Measurements from ENCODE around the gene RBKS.
A peak's percentile ranks its signal among the peaks of the same experiment; 100 is the strongest.
"Not testable (repeated sequence)": the region's sequence is repeated elsewhere in the genome, so short reads cannot be mapped to it uniquely, and the experiment has no call there.

Gene RBKS

DNA sequence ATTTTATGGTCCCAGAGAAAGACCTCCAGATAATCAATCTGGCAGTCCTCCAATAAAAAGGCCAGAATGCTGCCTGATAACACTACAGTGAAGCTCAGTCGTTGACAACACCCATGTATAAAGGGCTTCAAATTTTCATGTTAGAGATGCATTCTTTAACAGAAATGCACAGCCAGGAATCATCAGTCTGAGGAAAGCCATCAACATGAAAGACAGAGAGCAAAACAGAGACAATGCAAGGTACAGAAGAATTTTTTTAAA lies 14.1 kb upstream of the RBKS start:
- no peak for DNase-seq

DNA sequence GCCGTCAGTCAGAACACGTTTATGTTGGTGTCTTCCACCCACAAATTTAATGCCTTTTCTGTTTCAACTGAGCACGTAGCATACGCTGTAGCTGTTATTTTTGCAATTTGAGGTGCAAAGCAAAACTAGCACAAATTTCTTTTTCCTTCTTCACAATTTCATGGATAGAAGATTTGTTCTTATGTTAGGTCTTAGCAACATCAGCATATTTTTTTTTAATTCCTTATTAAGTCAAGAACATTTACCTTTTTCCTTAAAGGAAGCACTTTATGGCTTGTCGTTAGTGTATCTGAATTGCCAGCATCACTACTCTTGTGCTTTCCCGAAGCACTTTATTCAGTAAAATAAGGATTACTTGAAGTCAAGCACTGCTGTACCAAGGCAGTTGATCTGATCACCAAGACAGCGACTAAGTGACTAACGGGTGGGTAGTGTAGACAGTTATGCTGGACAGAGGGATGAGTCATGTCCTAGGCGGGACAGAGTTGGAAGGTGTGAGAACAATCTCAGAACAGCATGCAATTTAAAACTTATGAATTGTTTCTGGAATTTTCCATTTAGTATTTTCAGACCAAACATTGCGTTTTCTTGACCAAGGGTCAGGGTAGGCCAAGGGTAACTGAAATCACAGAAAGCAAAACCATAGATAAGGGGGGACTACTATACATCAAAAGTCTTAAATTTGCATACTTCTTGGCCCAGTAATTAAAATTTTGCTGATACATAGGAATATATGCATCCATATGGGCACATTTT lies 13.6 kb upstream of the RBKS start:
- no peak for DNase-seq

DNA sequence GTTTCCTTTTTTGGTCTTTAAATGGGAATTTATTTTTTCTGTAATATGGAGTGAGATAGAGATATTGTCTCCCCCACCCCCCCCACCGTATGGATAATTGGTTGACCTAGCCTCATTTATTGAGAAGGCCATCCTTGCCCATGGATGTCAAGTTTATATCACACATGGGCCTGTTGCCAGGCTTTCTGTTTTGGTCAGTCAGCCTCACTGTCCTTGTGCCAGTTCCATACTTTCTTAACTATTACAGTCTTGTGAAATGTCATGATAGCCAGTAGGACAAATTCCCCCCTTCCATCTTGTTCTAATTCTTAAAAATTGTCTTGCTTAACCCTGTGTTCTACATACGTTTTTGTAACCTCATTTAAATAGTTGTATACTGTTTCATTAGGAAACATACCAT lies 12.8 kb upstream of the RBKS start:
- no peak for DNase-seq

DNA sequence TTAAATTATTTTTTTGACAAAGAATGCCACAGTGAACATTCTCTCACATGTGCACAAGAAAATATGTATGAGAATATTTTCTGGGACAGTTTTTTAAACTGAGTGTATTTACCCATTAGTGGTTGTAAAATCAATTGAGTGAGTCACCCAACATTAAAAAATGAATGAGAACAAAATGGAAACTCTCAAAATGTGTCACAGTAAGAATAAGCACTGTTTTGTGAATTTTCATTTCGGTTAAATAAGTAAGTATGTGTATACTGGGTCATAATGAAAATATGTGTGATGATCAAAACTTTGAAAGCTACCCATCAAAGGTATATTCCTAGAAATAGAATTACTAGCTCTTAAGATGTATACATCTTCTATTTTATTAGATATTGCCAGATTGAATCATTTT lies 11.9 kb upstream of the RBKS start:
- DNase-seq: no peak

DNA sequence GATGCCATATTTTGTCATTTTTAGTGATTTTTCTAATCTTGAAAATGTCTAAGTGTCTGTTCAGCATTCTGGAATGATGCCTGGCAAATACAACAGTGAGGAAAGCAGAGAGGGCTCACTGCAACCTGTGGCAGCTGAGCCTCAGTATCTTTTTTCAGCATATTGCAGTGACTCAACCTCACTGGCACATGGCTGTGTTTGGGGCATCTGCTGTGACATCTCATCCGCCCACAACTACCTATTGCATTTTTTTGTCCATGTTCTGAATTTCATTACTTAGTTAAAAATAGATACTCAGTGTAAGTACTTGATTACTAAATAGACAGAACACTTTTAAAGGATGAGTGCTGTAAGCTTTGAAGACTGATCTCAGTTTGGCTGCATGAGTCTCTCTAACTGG lies 11.0 kb upstream of the RBKS start:
- no peak for DNase-seq

DNA sequence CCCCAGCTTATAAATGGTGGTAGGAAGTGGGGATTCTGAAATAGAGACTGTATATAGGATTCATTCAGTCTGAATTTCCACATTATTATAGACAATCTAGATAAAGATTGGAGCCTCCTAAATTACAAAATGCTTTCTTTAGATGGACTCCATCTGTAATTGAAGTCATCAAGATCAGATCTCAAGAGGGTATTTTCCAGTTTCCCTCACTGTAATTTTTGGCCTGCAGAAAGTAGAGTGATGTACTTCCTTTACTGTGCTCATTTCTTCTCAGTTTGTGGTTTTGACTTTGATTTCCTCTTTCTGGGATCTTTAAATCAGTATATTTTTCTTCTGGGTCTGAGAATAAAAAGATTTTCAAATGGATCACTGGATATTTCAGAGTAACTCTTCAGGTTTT lies 7.5 kb upstream of the RBKS start:
- DNase-seq: no peak

DNA sequence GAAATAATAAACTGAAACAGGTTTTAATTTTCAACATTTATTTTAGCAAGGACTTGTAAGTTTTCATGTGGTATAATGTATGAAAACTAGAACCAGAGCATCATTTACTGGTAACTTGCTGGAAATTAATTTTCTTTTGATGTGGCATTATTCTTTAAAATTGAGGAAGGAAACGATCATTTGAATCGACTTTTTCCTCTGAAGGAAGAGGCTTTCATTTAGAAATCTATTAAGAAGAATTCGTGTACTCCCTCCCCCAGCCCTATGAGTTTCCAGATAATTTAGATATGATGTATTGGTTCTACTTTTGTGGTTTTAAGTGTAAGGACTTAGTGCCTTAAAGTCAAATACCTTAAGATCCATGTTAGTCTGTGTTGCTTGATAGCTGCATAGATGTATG lies 2.8 kb upstream of the RBKS start:
- no peak for DNase-seq

DNA sequence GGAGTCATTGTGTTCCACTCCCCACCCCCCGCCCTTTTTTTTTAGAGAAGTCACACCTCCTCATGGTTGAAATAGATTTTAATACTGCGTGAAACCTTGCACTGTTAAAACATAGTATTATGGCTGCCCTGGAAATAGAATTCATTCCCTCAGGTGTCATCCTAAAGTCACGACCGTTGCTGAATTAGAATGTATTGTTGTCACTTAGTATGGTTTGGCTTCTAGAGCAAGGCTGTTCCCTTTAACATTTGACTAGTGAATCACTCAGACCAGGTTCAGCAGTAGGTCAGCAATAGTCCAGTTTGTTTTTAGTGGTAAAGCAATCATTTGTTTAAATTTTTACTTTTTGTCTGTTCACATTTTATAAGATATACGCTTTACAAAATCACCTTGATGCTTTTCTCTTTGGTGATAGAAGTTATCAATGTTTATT lies 1.5 kb upstream of the RBKS start:
- DNase-seq: no peak

DNA sequence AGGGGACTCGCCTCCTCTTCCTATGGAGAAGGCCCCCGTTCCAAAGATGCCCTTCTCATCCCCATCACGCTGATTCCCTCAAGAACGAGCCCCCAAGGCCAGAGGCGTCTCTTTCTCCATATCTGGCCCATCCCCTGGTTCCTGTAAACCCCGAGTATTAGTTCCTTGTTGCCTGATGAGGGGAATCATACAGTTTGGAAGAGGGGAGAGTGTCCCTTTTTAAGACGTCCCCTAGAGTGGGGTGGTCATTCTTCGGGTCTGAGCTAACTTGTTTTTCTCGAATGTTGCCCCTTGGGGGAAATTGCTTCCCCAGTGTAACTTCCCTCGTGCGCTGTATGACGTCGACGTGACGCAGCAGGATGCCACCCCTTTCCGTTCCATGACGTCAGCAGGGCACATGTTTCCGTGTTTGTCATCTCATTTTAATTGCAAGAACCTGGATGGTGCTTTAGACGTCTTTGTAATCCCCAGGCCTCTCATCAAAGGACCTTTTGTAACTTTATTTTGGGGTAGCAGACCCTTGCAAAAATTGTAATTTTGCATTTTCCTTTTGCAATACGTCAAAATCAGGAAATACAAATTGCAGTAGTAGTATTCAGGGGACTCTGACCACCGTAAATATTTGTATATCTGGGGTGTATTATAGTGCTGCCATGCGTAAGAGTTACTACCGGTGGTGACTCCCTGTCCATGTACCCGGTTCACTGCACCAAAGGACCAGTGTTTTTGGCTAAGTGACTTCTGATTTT lies 911 bp upstream of the RBKS start:
- peak; percentile 60 for DNase-seq

DNA sequence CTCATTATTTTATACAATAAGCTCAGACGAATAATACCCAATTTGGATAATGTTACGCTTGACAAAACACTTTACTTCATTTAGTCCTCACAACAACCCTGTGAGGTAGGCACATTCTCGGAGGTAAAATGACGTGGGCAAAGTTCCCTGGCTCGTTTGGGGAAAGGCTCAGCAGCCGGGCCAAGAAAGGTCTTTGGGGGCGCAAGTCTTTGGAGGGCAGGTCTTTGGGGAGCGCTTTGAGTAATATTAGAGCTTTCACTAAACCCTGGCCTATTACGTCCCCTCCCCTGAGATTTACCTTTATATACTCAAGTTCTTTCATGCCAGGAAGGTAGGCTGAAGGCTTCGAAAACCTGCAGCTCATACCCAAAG lies 427 bp downstream of the RBKS start:
- DNase-seq: no peak

DNA sequence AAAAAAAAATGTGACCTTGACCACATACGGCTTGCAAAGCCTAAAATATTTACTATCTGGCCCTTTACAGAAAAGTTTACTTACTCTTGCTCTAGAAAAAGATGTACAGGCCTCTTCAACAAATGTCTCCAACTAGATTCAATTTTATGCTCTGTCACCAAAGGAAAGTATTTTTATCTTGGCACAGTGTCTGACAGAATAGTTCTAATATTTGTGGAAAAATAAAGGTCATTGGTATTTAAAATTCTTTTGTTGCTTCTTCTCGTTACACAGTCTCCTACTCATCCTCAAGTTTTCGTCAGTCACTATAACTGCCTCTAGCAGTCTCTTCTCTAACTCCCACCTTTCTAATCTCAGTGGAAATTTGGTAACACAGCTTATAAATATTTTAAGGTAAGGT lies 1.4 kb downstream of the RBKS start:
- no peak for DNase-seq

DNA sequence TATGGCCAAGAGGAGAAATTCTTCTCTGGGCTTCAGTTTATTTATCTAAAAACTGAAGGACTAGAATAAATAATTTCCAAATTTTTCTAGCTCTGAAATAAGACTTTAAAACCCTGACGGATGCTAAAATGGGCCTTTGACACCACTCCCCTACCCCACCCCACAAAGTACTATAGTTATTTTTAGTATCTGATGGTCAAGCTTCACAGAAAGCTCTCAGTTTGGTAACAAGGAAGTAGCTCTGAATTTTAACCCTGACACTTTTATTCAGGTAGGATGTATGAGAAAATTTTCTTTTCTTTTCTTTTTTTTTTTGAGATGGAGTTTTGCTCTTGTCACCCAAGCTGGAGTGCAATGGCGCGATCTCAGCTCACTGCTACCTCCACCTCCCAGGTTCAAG lies 2.4 kb downstream of the RBKS start:
- no peak for DNase-seq

DNA sequence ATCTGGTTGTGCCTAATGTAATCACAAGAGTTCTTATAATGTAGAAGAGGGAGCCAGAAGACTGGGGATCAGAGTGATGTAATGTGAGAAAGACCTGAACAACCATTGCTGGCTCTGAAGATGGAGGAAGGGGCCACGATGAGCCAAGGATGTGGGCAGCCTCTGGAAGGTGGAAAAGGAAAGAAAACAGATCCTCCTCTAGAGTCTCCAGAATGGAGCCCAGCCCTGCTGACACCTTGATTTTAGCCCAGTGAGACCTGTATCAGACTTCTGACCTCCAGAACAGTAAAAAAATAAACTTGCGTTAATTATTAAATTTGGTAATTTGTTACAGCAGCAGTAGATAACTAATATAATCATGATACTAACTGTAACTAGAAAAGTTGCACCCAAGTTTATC lies 3.1 kb downstream of the RBKS start:
- no peak for DNase-seq

DNA sequence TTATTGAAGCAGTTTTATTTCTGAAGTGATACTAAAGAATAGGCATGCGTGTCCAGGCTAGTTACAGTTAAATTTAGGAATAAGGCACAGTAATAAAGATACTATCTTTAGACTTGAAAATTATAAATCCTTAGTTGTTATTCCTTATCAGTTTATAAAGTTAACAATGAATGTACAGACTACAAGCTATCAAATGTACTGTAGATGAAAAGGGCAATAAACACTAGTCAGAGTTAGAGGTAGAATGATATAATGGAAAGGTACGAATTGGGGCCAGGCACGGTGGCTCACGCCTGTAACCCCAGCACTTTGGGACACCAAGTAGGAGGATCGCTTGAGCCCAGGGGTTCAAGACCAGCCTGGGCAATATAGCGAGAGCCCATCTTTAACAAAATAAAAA lies 3.9 kb downstream of the RBKS start:
- no peak for DNase-seq

DNA sequence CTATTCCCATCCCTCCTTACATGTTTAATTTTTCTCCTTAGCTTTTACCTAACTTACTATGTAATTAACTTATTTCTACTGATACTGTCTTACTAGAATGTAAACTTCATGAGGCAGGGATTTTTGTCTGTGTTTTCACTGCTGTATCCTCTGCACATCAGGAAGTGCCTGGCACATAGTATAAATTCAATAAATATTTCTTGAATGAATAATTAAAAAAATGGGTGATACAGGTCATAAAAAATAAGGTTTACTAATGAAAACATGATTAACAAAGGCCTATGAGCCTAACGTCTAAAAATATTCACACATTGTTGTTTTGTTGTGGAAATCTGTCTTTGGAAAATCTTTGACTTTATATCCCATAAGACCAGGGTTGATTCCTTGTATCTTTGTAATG lies 4.5 kb downstream of the RBKS start:
- no peak for DNase-seq

DNA sequence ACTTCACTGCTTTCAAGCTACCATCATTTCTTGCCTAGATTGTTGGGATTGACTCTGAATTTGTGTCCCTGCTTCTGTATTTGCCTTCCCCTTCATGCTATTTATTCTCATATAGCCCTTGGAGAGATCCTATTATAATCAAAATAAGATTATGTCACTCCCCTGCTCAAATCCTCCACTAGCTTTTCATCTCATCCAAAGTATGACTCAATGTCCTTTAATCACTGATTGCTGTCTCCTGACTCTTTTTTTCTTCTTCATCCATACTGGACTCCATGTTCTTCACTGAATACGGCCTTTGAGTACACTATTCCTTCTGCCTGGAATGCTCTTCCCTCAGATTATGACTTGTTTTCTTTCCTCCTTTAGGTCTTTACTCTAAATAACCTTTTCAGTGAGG lies 5.0 kb downstream of the RBKS start:
- no peak for DNase-seq

DNA sequence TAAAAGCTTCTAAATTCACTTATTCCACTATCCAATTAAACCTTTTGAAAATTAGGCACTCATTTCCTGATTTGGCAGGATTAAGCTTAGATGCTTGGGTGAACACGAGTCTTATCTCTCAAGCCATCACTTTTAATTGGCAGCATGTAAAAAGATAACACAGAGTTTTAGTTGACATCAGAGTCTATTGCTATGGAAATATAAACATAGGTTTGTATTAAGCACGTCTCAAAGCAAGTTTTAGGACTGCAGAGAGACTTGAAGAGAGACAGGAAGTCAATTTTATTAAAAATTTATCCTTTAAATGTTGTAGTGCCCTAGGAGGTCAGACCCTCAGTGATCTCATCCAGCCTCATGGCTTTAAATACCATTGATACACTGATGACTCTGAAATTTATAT lies 5.6 kb downstream of the RBKS start:
- DNase-seq: no peak

DNA sequence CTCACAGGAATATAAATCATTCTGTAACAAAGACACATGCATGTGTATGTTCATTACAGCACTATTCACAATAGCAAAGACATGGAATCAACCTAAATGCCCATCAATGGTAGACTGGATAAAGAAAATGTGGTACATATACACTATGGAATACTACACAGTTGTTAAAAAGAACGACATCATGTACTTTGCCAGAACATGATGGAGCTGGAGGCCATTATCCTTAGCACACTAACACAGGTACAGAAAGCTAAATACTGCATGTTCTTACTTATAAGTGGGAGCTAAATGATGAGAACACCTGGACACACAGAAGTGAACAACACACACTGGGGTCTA lies 7.6 kb downstream of the RBKS start:
- DNase-seq: not testable (repeated sequence)

DNA sequence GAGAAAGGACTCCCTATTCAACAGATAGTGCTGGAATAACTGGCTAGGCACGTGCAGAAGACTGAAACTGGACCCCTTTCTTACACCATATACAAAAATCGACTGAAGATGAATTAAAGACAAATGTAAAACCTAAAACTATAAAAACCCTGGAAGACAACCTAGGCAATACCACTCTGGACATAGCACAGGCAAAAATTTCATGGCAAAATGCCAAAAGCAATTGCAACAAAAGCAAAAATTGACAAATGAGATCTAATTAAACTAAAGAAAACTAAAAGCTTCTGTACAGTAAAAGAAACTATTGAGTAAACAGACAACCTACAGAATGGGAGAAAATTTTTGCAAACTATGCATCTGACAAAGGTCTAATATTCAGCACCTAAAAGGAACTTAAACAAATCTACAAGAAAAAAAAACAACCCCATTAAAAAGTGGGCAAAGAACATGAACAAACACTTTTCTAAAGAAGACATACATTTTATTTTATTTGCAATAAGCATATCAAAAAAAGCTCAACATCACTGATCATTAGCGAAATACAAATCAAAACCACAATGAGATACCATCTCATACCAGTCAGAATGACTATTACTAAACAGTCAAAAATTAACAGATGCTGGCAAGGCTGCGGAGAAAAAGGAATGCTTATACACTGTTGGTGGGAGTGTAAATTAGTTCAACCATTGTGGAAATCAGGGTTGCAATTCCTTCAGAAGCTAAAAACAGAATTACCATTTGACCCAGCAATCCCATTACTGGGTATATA lies 8.2 kb downstream of the RBKS start:
- not testable (repeated sequence) for DNase-seq

DNA sequence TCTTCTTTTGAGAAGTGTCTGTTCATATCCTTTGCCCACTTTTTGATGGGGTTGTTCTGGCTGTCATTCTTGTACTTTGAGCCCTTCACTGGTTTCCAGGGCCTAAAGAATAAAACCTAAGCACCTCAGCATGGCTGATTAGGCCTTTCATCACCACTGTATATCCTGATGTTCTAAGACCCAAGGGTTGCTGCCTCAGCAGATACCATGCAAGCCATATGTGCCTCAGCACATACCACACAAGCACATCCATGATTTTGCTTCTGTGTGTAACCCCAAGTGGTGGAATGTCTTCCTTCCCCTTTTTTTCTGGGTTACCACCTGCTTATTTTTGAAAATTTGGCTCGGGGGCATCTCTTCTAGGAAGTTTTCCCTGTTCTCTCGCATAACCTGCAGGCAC lies 11.4 kb downstream of the RBKS start:
- DNase-seq: no peak

DNA sequence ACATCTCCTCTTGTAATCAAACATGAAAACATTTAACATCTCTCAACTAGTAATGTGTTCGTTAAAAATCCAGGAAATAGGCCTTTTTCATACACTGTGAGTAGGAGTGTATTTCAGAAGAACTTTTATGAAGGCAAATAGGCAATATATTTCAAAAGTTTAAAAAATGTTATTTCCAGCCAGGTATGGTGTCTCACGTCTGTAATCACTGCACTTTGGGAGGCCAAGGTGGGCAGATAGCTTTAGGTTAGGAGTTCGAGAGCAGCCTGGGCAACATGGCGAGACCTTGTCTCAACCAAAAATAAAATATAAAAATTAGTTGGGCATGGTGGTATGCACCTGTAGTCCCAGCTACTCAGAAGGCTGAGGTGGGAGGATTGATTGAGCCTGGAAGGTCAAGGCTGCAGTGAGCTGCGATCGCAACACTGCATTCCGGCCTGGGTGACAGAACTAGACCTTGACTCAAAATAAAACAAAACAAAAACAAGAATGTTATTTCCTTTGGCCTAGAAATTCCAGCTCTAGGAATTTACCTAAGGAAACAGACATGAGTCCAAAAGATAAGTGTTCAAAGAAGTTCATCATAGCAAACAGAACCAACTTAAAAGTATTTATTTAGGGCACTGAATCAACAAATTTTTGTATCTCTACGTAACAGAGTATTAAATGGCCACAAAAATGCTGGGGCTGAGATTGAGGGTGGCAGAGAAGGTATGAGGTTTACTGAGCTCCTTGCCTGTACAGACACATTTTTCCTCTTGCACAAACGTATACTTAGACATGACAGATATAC lies 14.9 kb downstream of the RBKS start:
- no peak for DNase-seq

DNA sequence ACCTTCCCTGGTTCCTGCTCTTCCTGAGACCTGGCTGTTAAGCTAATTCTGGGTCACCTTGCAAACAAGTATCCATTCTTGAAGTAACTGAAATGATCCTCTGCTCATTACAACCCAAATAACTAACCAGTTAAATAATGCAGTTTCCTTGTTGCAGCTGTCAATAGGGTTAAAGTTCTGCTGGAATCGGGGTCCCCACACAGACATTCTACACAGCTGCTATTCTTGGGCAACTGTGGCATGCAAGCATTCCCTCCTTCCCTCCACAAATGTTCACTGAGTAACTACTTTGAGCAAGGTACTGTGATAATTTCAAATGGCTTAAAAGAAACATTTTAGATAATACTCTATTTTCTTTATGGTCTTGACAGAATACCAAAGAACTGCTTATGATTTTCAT lies 17.1 kb downstream of the RBKS start:
- no peak for DNase-seq

DNA sequence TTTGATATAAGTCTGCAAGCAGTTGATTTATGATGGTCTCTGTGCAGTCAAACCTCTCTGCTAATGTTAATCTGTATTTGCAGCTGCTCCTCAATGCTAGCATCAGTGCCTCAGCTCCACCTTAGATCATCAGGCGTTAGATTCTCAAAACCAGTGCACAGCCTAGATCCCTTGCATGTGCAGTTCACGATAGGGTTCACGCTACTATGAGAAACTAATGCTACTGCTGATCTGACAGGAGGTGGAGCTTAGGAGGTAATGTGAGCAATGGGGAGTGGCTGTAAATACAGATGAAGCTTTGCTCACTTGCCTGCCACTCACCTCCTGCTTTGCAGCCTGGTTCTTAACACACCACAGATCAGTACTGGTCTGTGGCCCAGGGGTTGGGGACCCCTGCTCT lies 18.4 kb downstream of the RBKS start:
- DNase-seq: no peak

DNA sequence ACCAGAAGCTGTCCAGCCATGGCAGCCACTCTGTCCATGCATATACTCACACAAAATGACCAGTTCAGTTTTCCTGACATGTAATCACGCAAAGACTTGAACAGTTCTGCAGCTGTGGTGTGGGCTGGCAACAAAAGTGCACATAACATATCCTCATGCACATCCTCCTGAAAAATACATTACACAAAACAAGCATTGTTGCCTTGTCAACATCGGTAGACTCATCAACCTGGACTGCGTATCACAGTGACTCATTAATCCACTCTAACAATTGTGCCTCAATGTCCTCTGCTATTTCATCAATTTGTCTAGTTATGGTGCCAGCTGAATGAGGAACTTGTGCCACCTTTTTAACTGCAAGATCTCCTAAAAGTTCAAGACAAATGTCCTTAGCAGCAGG lies 19.5 kb downstream of the RBKS start:
- DNase-seq: no peak
